SH-SY5Y (cell line): ENCODE data around the gene EIF1AX.

ENCODE experiments used
- GATA2 ChIP-seq: IDR thresholded peaks from 2 replicates; pipeline ENCODE4 v1.6.1; 2011; ENCODE audit warnings: mild to moderate bottlenecking, low read depth, low read length
- GATA3 ChIP-seq: IDR thresholded peaks from 2 replicates; pipeline ENCODE4 v1.6.1; 2011; ENCODE audit warnings: low read depth, mild to moderate bottlenecking, low read length, moderate library complexity

DNA sequence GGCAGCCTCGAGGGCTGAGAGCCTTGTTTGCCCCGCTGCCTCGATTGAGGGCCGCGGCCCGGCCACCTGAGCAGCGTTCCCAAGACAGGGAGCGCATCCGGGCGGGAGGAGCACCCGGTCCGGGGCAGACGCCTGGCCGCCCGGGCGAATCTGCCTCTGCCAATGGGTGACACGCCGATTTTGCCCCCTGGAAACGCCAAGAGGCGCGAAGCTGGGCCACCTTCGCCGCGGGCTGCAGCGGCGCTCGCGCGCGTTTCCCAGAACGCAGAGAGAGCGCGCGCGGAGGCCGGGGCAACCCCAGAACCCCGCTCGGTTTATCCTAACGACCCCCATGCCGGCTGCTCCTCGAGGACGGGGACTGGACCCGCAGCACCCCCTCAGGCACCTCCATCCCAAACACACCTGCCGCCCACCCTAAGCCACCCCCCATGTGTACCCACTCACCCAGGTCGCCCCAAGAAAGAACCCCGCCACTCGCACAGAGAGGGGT is 25.5 kb downstream of the EIF1AX start:
- TF ChIP-seq GATA3 (no peak), GATA2 (no peak)
